Gastroesophageal sphincter (tissue), 3 donors: ENCODE measurements around the gene TENM3.

Experiments used
- CTCF ChIP-seq, 4 experiments: fragments of 200-600 bp in 2 of 4; fragments of 450-650 bp in 2 of 4; sonication (generic) in 1 of 4; IDR thresholded peaks; one replicate each; pipeline ENCODE4 v1.5.1; 2017 to 2019; ENCODE audit warnings: antibody characterized with exemption in 4 of 4, mild to moderate bottlenecking in 2 of 4, moderate library complexity in 2 of 4
- POLR2A ChIP-seq, 2 donors: fragments of 450-650 bp; IDR thresholded peaks; one replicate each; pipeline ENCODE4 v1.6.1; 2017; ENCODE audit warnings: antibody characterized with exemption in 2 of 2, mild to moderate bottlenecking in 2 of 2, moderate library complexity in 1 of 2
- POLR2AphosphoS5 ChIP-seq: sonication (generic); formaldehyde crosslinking; IDR thresholded peaks from one replicate; pipeline ENCODE4 v1.6.1; 2017; ENCODE audit warnings: antibody characterized with exemption

- TF ChIP-seq POLR2A (IDR thresholded peaks at IDR 0.05) (no peak), CTCF (IDR thresholded peaks at IDR 0.05) (no peak), POLR2AphosphoS5 (no peak)
Measured at GRCh38 chr4:182495645-182496385, 252.6 kb downstream of the TENM3 start.
